Spleen (tissue), 7 donors: Measurements from ENCODE around the gene DCXR.
A peak's percentile ranks its signal among the peaks of the same experiment; 100 is the strongest.

Experiments used
- CTCF ChIP-seq, 11 experiments: fragments of 200-600 bp in 7 of 11; fragments of 450-650 bp in 4 of 11; sonication (generic) in 4 of 11; IDR thresholded peaks in 8 of 11; conservative IDR thresholded peaks in 3 of 11; 1 replicate in 7 of 11; 2 replicates in 4 of 11; pipeline versions ENCODE4 v1.4.0 to v1.8.0; 2016 to 2021; ENCODE audit warnings: antibody characterized with exemption in 11 of 11, inconsistent platforms in 4 of 11, mild to moderate bottlenecking in 1 of 11
- POLR2A ChIP-seq, 3 donors: fragments of 450-650 bp; IDR thresholded peaks; one replicate each; pipeline ENCODE4 v1.5.1; 2017; ENCODE audit warnings: antibody characterized with exemption in 3 of 3, mild to moderate bottlenecking in 1 of 3
- POLR2AphosphoS5 ChIP-seq, 3 donors: sonication (generic); formaldehyde crosslinking; IDR thresholded peaks; one replicate each; pipeline ENCODE4 v1.5.1; 2017; ENCODE audit warnings: antibody characterized with exemption in 3 of 3
- donor health status: DM: no; HTN: no; CAD: no; lungs with moderate emphysema.
- donor health status: DM: no; HTN: no; CAD: no.
- donor health status: DM: no; HTN: no; CAD: no.

GRCh38 chr17:82037092-82037888 is at the start of gene DCXR:
- TF ChIP-seq POLR2A (IDR thresholded peaks at IDR 0.05) (peak in 2 of 3 donors; percentile 86 to 96), CTCF (IDR thresholded peaks at IDR 0.05 in 8 of 11, conservative IDR thresholded peaks at IDR 0.05 in 3 of 11) (peak; percentile 59 to 98 (median 90)), POLR2AphosphoS5 (IDR thresholded peaks at IDR 0.05) (peak; percentile 99)
